Transverse colon (tissue), 4 donors: Measurements from ENCODE around the gene CADM1.

ENCODE experiments used
- CTCF ChIP-seq, 5 experiments: fragments of 200-600 bp in 3 of 5; fragments of 450-650 bp in 2 of 5; sonication (generic) in 3 of 5; IDR thresholded peaks; 1 replicate in 2 of 5; 2 replicates in 3 of 5; pipeline ENCODE4 v1.5.1; 2016 to 2017; ENCODE audit warnings: antibody characterized with exemption in 5 of 5, inconsistent platforms in 3 of 5, mild to moderate bottlenecking in 2 of 5, moderate library complexity in 1 of 5
- POLR2A ChIP-seq: fragments of 450-650 bp; IDR thresholded peaks from one replicate; pipeline ENCODE4 v1.6.1; 2016; ENCODE audit warnings: antibody characterized with exemption, mild to moderate bottlenecking, moderate library complexity
- POLR2AphosphoS5 ChIP-seq, 3 donors: sonication (generic); formaldehyde crosslinking; IDR thresholded peaks; one replicate each; pipeline ENCODE4 v1.6.1; 2016; ENCODE audit warnings: antibody characterized with exemption in 3 of 3

- no peak for TF ChIP-seq CTCF (IDR thresholded peaks at IDR 0.05)
- TF ChIP-seq POLR2AphosphoS5 (IDR thresholded peaks at IDR 0.05), result no peak
- no peak for TF ChIP-seq POLR2A
Measured at GRCh38 chr11:115398333-115399080, 105.7 kb downstream of the CADM1 start.
